GM20000 (cell line): Measurements from ENCODE around the gene WNT1.

ENCODE experiments used
- DNase-seq: peaks from one replicate; pipeline ENCODE4 v3.0.0; 2012; ENCODE audit warnings: low spot score
- CTCF ChIP-seq: IDR thresholded peaks from 2 replicates; pipeline ENCODE4 v1.5.1; 2012; ENCODE audit warnings: mild to moderate bottlenecking, control low read depth; ENCODE audit errors: extremely low read depth, missing control alignments

WNT1 gene

GRCh38 chr12:49015196-49015595 lies 37.1 kb downstream of the WNT1 start:
- DNase-seq = no peak
- TF ChIP-seq CTCF = no peak

GRCh38 chr12:49017891-49018260 lies 39.8 kb downstream of the WNT1 start:
- TF ChIP-seq CTCF = no peak
- no peak for DNase-seq

- DNase-seq = peak; percentile 98
- peak; percentile 51 for TF ChIP-seq CTCF
Observed at GRCh38 chr12:49018261-49019119, 40.4 kb downstream of the WNT1 start, which contains the start of gene PRKAG1. PRKAG1 (minus strand) TSS chr12:49018776; CDS start chr12:49018740, 36 bp downstream.

GRCh38 chr12:49019120-49019430 lies 41.0 kb downstream of the WNT1 start:
- no peak for TF ChIP-seq CTCF
- DNase-seq = no peak

GRCh38 chr12:49019443-49020324 lies 41.6 kb downstream of the WNT1 start:
- peak; percentile 35 for TF ChIP-seq CTCF
- peak; percentile 71 for DNase-seq

- no peak for DNase-seq
- TF ChIP-seq CTCF = no peak
Observed at GRCh38 chr12:49020441-49020840, 42.3 kb downstream of the WNT1 start.

GRCh38 chr12:49021292-49021915 lies 43.3 kb downstream of the WNT1 start:
- DNase-seq = no peak
- TF ChIP-seq CTCF = no peak
